Ascending aorta (tissue), 2 donors: ENCODE data around the gene FAM222A. TPM values are rescaled to one million over a fixed set of nuclear protein-coding genes. Genes with fewer than 3 reads are reported as not detected.

ENCODE experiments used
- DNase-seq, 2 donors: peaks; one replicate each; pipeline ENCODE4 v3.0.0-alpha.2; 2019; ENCODE audit warnings: low spot score in 2 of 2
- H3K27ac ChIP-seq, 2 donors: fragments of 200-600 bp; sonication (generic); one replicate each; pipeline ENCODE4 v1.5.1; 2016 to 2017; ENCODE audit warnings: mild to moderate bottlenecking in 1 of 2
- H3K27me3 ChIP-seq: fragments of 200-600 bp; sonication (generic); one replicate; pipeline ENCODE4 v1.5.1; 2017
- H3K36me3 ChIP-seq, 2 donors: fragments of 200-600 bp; sonication (generic); one replicate each; pipeline ENCODE4 v1.5.1; 2016
- H3K4me1 ChIP-seq, 2 donors: fragments of 200-600 bp; sonication (generic); one replicate each; pipeline ENCODE4 v1.5.1; 2016 to 2017; ENCODE audit warnings: mild to moderate bottlenecking in 1 of 2
- H3K4me3 ChIP-seq, 2 donors: fragments of 200-600 bp; sonication (generic); one replicate each; pipeline ENCODE4 v1.5.1; 2016 to 2017; ENCODE audit warnings: mild to moderate bottlenecking in 1 of 2
- H3K9me3 ChIP-seq, 2 donors: fragments of 200-600 bp; sonication (generic); one replicate each; pipeline ENCODE4 v1.5.1; 2016
- intact Hi-C: fragments of 100-400 bp; cut with DNase I; formaldehyde crosslinking; loops from one replicate; pipeline ENCODE4 v1.15.1; 2023
- total RNA-seq: library from RNA; depleted of rRNA; stranded (reverse); fragments of >200 nt; gene quantifications from one replicate; pipeline ENCODE4 v1.1.0, GENCODE V29; 2016
- TF ChIP-seq, protein P1 (sequence below), 3 experiments: fragments of 200-600 bp in 2 of 3; fragments of 450-650 bp in 1 of 3; sonication (generic) in 2 of 3; IDR thresholded peaks; one replicate each; pipeline ENCODE4 v1.5.1; 2016 to 2019; ENCODE audit warnings: antibody characterized with exemption in 3 of 3, mild to moderate bottlenecking in 1 of 3, moderate library complexity in 1 of 3

FAM222A gene
- total RNA-seq, 1 donor from 2014 or later, result 3.3 TPM

DNA sequence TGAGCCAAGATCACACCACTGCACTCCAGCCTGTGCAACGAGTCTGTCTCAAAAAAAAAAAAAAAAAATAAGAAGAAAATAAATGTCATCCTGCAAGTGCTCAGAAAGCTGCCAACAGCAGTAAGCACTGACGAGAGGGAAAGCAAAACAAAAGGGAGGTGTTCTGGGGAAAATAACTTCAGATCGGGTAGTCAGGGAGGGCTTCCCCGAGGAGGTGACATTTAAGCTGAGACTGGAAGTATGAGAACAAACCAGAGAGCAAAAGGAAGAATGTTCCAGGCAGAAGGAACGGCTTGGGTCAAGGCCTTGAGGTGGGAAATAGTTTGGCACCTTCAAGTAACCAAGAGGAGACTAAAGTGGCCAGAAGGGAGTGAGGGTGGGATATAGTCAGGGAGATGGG lies 4.7 kb upstream of the FAM222A start:
- Histone ChIP-seq H3K4me1 (no peaks in the 10 kb centered on the region), H3K9me3 (no peaks in the 10 kb centered on the region), H3K27me3 (peaks cover 6% of the 10 kb centered on the region), H3K27ac (no peak overlapping the region), H3K4me3 (no peak overlapping the region), H3K36me3 (no peaks in the 10 kb centered on the region)
- intact Hi-C loops, result no loop called here
- TF ChIP-seq, protein P1, sequence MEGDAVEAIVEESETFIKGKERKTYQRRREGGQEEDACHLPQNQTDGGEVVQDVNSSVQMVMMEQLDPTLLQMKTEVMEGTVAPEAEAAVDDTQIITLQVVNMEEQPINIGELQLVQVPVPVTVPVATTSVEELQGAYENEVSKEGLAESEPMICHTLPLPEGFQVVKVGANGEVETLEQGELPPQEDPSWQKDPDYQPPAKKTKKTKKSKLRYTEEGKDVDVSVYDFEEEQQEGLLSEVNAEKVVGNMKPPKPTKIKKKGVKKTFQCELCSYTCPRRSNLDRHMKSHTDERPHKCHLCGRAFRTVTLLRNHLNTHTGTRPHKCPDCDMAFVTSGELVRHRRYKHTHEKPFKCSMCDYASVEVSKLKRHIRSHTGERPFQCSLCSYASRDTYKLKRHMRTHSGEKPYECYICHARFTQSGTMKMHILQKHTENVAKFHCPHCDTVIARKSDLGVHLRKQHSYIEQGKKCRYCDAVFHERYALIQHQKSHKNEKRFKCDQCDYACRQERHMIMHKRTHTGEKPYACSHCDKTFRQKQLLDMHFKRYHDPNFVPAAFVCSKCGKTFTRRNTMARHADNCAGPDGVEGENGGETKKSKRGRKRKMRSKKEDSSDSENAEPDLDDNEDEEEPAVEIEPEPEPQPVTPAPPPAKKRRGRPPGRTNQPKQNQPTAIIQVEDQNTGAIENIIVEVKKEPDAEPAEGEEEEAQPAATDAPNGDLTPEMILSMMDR (IDR thresholded peaks at IDR 0.05), result no peak
- DNase-seq, result no peak

DNA sequence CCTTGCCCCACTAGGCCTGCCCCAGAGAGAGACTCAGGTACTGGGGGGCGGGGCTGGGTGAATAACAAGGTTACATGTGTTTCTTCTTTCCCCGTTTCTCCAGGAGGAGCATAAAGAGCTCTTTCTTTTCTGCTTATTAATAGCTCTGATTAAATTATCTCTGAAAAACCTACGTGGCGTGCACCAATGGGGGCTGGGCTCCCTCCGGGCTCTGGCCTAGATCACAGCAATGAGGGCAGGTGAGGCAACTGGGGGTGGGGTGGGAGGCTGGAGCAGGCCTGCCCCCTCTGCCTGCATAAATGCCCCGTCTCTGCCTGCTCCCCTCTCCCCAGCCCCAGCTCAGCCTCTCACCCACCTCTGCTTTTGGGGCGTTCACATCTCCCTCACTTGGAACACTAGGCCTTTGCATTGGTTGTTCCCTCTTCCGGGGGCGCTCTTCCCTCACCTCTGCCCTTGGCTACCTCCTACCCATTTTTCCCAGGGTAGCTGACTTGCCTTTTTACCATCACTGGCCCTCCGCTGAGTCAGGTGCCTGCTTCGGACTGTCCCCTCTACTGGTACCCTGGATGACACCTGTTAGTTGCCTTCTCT lies 4.1 kb upstream of the FAM222A start:
- Histone ChIP-seq H3K27ac (no peak overlapping the region), H3K36me3 (no peaks in the 10 kb centered on the region), H3K27me3 (peaks cover 6% of the 10 kb centered on the region), H3K9me3 (no peaks in the 10 kb centered on the region), H3K4me1 (peaks cover 0 to under 1% of the 10 kb centered on the region in 2 donors), H3K4me3 (no peak overlapping the region)
- no peak for DNase-seq
- intact Hi-C loops, result no loop called here
- TF ChIP-seq, protein P1 (IDR thresholded peaks at IDR 0.05), result no peak

DNA sequence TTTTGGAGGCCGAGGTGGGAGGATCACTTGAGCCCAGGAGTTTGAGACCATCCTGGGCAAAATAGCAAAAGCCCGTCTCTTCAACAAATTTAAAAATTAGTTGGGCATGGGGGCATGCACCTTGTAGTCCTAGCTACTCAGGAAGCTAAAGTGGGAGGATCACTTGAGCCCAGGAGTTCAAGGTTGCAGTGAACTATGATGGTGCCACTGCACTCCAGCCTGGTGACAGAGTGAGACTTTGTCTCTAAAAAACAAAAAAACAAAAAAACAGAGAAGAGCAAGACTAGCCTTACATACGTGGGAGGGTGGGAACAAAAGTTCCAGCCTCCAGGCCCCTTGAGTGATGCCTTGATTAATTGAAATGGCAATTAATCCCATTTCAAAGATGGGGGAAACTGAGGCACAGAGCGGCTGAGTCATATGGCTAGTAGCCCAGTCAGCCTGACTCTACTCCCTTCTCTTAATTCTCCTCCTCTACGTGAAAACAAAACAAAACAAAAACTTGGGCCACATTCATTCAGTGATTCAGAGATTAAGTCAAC lies 3.3 kb upstream of the FAM222A start:
- no peaks in the 10 kb centered on the region for H3K9me3 ChIP-seq
- no peak overlapping the region for H3K4me3 ChIP-seq
- H3K4me1 ChIP-seq, result peaks cover 0 to 6% of the 10 kb centered on the region in 2 donors
- peaks cover 14% of the 10 kb centered on the region for H3K27me3 ChIP-seq
- H3K27ac ChIP-seq, result no peak overlapping the region
- intact Hi-C loops, result loop anchor here (10.0 kb wide), 2 partner anchors 235 to 1035 kb away; partner anchors contain the start of genes KCTD10, PPP1CC and UBE3B
- no peak for DNase-seq
- no peaks in the 10 kb centered on the region for H3K36me3 ChIP-seq
- TF ChIP-seq, protein P1 (IDR thresholded peaks at IDR 0.05), result no peak

DNA sequence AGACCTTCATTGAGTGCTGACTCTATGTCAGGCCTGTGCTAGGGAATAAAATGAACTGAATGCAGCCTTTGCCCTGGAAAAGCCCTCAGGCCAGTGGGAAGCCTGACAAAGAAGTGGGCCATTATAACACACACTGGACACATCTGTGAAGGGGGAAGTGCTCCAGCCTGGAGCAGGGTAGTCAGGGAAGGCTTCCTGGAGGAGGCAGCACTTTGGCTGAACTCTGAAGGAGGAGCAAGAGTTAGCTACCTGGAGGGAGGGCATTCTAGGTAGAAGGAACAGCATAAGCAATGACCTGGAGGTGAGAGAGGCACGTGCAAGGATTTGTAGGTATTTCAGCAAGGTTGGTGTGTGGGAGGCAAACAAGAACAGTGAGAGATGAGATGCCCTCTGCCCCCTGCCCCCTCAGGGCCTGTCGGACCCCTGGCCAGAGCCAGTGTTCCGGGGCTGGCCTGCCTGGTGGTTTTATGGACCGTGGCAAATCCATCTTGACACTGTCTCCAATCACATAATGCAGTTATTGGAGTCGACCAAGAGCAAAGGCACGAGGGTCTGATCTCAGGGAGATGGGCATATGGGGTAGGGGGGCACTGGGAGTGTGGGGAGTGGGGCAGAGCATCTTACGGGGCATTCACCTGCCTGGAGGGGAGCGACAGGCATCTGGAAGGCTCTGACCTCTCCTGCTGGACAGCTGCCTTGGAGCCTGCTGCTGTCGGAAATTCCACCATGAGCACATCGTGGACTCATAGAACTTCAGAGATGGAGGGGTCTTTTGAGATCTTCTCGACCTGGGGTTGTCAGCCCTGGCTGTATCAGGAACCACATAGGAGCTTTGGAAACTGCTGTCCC lies 2.7 kb upstream of the FAM222A start:
- DNase-seq, result no peak
- Histone ChIP-seq H3K4me3 (no peak overlapping the region), H3K36me3 (no peaks in the 10 kb centered on the region), H3K4me1 (peaks cover 0 to 6% of the 10 kb centered on the region in 2 donors), H3K27me3 (peaks cover 15% of the 10 kb centered on the region), H3K9me3 (no peaks in the 10 kb centered on the region), H3K27ac (no peak overlapping the region)
- intact Hi-C loops, result loop anchor here (10.0 kb wide), 2 partner anchors 236 to 1034 kb away; partner anchors contain the start of genes KCTD10, PPP1CC and UBE3B
- TF ChIP-seq, protein P1 (IDR thresholded peaks at IDR 0.05), result no peak

DNA sequence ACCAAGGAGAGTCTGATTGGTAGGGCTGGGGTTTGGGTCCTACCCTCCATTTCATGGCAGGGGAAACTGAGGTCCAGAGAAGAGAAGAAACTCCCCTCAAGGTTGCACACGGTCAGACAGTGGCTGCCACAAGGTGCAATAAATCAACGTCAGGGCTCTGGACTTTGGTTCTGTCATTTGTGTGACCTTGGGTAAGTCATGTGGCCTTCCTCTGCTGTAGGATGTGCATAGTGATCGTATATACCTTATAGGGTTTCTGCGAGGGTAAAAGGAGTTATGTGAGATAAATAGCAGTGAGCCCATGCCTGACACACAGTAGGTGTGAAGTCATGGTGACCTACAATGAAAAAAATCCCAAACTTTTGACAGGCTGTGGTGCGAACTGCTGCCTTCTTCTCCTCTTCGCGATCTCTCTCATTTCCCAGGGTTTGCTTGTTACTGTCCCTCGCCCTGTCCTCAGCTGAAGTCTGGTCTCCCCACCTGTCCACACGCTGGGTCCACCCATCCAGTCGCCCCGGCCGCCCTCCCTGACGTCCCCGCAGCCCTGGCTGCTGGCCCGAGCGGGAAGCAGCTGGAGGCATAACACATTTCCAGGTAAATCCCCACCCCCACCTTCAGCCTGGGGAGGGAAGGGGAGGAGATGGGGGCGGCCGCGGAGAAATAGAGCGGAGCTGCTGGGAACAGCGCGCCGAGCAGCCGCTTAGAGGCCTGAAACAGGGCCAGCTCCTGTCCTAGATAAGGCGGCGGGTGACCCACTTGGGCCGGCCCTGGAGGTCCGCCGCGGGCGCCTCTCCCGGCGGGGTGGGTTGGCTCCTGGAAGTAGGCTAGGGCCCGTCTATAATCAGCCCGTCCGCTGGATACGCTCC lies 1.8 kb upstream of the FAM222A start:
- no peaks in the 10 kb centered on the region for H3K9me3 ChIP-seq
- H3K4me1 ChIP-seq, result peaks cover 0 to 6% of the 10 kb centered on the region in 2 donors
- intact Hi-C loops, result loop anchor here (10.0 kb wide), 2 partner anchors 237 to 1033 kb away; partner anchors contain the start of genes KCTD10, PPP1CC and UBE3B
- H3K4me3 ChIP-seq, result no peak overlapping the region
- TF ChIP-seq, protein P1 (IDR thresholded peaks at IDR 0.05), result no peak
- no peak overlapping the region for H3K27ac ChIP-seq
- no peaks in the 10 kb centered on the region for H3K36me3 ChIP-seq
- peaks cover 15% of the 10 kb centered on the region for H3K27me3 ChIP-seq
- DNase-seq, result no peak
